ENCODE results near the gene ELSPBP1. TPM values are rescaled to one million over a fixed set of nuclear protein-coding genes. Genes with fewer than 3 reads are reported as not detected.

Gene ELSPBP1
- total RNA-seq, 1 experiment from 2014 or later, result not detected

DNA sequence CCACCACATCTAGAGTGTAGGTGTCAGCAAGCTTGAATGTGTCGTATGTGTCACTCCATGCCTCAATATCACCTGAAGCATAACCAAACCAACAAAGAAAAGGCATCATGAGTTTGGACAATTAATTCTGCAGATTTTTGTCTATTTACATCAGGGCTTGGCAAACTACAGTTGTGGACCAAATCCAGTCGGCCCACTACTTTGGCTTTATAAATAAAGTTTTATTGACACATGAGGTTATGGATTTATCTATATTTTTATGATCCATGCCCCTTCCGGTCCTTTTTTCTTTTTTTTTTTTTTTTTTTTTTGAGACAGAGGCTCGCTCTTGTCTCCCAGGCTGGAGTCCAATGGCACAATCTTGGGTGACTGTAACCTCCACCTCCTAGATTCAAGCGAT is 58.6 kb downstream of the ELSPBP1 start:
- no peak overlapping the region for H3K4me3 Mint-ChIP-seq (ENCODE audit: low read depth, unreplicated experiment)
- DNase-seq, result no peak
- intact Hi-C loops (cut with micrococcal nuclease; ENCODE audit: unreplicated experiment), result no loop called here
- peaks cover 71% of the 10 kb centered on the region for H3K27me3 Mint-ChIP-seq (ENCODE audit: unreplicated experiment)
- H3K36me3 Mint-ChIP-seq (ENCODE audit: insufficient read depth, unreplicated experiment), result no peaks in the 10 kb centered on the region
- H3K4me1 Mint-ChIP-seq (ENCODE audit: low read depth, unreplicated experiment), result no peaks in the 10 kb centered on the region
- no peak overlapping the region for H3K27ac Mint-ChIP-seq (ENCODE audit: unreplicated experiment)
- CTCF ChIA-PET, result interaction anchor here (0.6 kb wide), 1 partner anchor 270 kb away, joined by 3 read pairs; no protein-coding TSS in a partner anchor
- TF ChIP-seq, protein P1, sequence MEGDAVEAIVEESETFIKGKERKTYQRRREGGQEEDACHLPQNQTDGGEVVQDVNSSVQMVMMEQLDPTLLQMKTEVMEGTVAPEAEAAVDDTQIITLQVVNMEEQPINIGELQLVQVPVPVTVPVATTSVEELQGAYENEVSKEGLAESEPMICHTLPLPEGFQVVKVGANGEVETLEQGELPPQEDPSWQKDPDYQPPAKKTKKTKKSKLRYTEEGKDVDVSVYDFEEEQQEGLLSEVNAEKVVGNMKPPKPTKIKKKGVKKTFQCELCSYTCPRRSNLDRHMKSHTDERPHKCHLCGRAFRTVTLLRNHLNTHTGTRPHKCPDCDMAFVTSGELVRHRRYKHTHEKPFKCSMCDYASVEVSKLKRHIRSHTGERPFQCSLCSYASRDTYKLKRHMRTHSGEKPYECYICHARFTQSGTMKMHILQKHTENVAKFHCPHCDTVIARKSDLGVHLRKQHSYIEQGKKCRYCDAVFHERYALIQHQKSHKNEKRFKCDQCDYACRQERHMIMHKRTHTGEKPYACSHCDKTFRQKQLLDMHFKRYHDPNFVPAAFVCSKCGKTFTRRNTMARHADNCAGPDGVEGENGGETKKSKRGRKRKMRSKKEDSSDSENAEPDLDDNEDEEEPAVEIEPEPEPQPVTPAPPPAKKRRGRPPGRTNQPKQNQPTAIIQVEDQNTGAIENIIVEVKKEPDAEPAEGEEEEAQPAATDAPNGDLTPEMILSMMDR (IDR thresholded peaks at IDR 0.05; ENCODE audit: unreplicated experiment), result no peak
- BruUV-seq (replicated peaks), result no TSS peak
- H3K9me3 Mint-ChIP-seq (ENCODE audit: low read depth, unreplicated experiment), result no peaks in the 10 kb centered on the region

DNA sequence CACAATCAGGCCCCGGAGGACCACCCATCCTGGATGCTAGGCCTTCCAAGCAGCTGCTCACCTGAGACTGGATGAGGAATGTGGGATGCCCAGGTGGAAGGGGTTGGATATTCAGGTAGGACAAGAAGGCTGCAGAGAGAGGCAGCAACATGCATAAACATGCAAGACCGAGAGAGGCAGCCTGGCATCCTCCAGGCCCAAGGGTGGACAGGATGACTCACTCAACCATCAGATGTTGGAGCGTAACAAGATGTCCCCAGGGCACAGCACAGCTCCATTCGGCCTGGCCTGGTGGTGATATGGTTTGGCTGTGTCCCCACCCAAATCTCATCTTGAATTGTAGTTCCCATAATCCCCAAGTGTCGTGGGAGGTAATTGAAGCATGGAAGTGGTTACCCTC is 59.4 kb downstream of the ELSPBP1 start:
- Mint-ChIP-seq H3K9me3 (ENCODE audit: low read depth, unreplicated experiment) (no peaks in the 10 kb centered on the region), H3K27ac (ENCODE audit: unreplicated experiment) (no peak overlapping the region), H3K27me3 (ENCODE audit: unreplicated experiment) (peaks cover 64% of the 10 kb centered on the region), H3K4me1 (ENCODE audit: low read depth, unreplicated experiment) (no peaks in the 10 kb centered on the region), H3K36me3 (ENCODE audit: insufficient read depth, unreplicated experiment) (no peaks in the 10 kb centered on the region), H3K4me3 (ENCODE audit: low read depth, unreplicated experiment) (no peak overlapping the region)
- CTCF ChIA-PET, result interaction anchor here (0.6 kb wide), 1 partner anchor 269 kb away, joined by 3 read pairs; no protein-coding TSS in a partner anchor
- BruUV-seq (replicated peaks), result no TSS peak
- TF ChIP-seq, protein P1 (IDR thresholded peaks at IDR 0.05; ENCODE audit: unreplicated experiment), result no peak
- intact Hi-C loops (cut with micrococcal nuclease; ENCODE audit: unreplicated experiment), result no loop called here
- DNase-seq, result no peak

DNA sequence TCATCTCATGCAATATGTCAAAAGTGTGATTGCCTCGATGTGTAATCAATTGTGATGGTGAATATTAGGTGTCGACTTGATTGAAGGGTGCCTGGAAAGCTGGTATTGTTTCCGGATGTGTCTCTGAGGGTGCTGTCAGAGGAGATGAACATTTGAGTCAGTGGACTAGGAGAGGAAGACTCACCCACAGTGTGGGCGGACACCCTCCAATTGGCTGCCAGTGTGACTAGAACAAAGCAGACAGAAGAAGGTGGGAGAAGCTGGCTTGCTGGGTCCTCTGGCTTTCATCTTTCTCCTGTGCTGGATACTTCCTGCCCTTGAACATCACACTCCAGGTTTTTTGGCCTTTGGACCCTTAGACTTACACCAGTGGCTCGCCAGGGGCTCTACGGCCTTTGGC is 64.9 kb downstream of the ELSPBP1 start:
- no peak for DNase-seq
- Mint-ChIP-seq H3K27ac (ENCODE audit: unreplicated experiment) (no peak overlapping the region), H3K27me3 (ENCODE audit: unreplicated experiment) (peaks cover 81% of the 10 kb centered on the region), H3K4me1 (ENCODE audit: low read depth, unreplicated experiment) (no peaks in the 10 kb centered on the region), H3K4me3 (ENCODE audit: low read depth, unreplicated experiment) (no peak overlapping the region), H3K9me3 (ENCODE audit: low read depth, unreplicated experiment) (no peaks in the 10 kb centered on the region), H3K36me3 (ENCODE audit: insufficient read depth, unreplicated experiment) (no peaks in the 10 kb centered on the region)
- TF ChIP-seq, protein P1 (IDR thresholded peaks at IDR 0.05; ENCODE audit: unreplicated experiment), result no peak
- intact Hi-C loops (cut with micrococcal nuclease; ENCODE audit: unreplicated experiment), result no loop called here
- CTCF ChIA-PET, result interaction anchor here (0.7 kb wide), 1 partner anchor 64 kb away, joined by 4 read pairs; no protein-coding TSS in a partner anchor
- no TSS peak for BruUV-seq (replicated peaks)

DNA sequence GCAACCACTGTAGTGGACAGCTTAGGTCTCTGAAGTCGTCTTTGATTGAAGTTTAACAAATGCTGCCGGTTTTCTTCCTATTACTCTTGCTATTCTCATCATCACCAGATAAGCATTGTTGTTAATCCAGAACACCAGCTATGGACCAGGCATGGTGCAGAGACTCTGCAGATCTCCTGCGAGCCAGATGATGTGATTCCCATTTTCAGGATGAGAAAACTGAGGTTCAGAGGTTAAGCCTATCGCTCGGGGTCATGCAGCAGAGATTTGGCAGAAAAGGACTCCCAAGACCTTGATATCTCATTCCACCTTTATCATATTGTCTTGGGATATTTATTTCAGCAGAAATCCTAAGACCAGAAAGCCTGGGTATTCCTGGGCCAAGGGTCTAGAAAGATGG is 65.9 kb downstream of the ELSPBP1 start:
- TF ChIP-seq, protein P1 (IDR thresholded peaks at IDR 0.05; ENCODE audit: unreplicated experiment), result no peak
- CTCF ChIA-PET, result interaction anchor here (0.6 kb wide), 1 partner anchor 200 kb away, joined by 3 read pairs; no protein-coding TSS in a partner anchor
- H3K4me3 Mint-ChIP-seq (ENCODE audit: low read depth, unreplicated experiment), result no peak overlapping the region
- intact Hi-C loops (cut with micrococcal nuclease; ENCODE audit: unreplicated experiment), result no loop called here
- no peak overlapping the region for H3K27ac Mint-ChIP-seq (ENCODE audit: unreplicated experiment)
- no peaks in the 10 kb centered on the region for H3K36me3 Mint-ChIP-seq (ENCODE audit: insufficient read depth, unreplicated experiment)
- peaks cover 81% of the 10 kb centered on the region for H3K27me3 Mint-ChIP-seq (ENCODE audit: unreplicated experiment)
- no peak for DNase-seq
- H3K9me3 Mint-ChIP-seq (ENCODE audit: low read depth, unreplicated experiment), result no peaks in the 10 kb centered on the region
- BruUV-seq (replicated peaks), result no TSS peak
- H3K4me1 Mint-ChIP-seq (ENCODE audit: low read depth, unreplicated experiment), result no peaks in the 10 kb centered on the region

All from Calu3 (cell line).